NCI-H510A (cell line): ENCODE data around the gene IFT81.
"Not testable (repeated sequence)": the region's sequence is repeated elsewhere in the genome, so short reads cannot be mapped to it uniquely, and the experiment has no call there.

Source experiments
- DNase-seq: peaks from one replicate; lab custom pipeline; 2025; lab: John Stamatoyannopoulos, UW

IFT81 gene

GRCh38 chr12:110124269-110124995 is at the start of gene IFT81:
TSS of gene IFT81 (plus strand) at chr12:110124357. CDS start at chr12:110127381, 3,024 bp downstream.
- peak; percentile 84 for DNase-seq

- no peak for DNase-seq
These were observed 48.3 kb upstream of the IFT81 start for GRCh38 chr12:110075880-110076279.

- no peak for DNase-seq
These were observed 46.4 kb upstream of the IFT81 start for GRCh38 chr12:110077800-110078199.

GRCh38 chr12:110079477-110080400 is 44.4 kb upstream of the IFT81 start:
- DNase-seq: no peak

GRCh38 chr12:110080410-110080809 is 43.7 kb upstream of the IFT81 start:
- DNase-seq: no peak

- DNase-seq: no peak
These were observed 39.7 kb upstream of the IFT81 start for GRCh38 chr12:110084314-110085015.

- DNase-seq: not testable (repeated sequence)
These were observed 35.9 kb upstream of the IFT81 start for GRCh38 chr12:110088216-110088615.

GRCh38 chr12:110088936-110089335 is 35.2 kb upstream of the IFT81 start:
- no peak for DNase-seq

GRCh38 chr12:110090266-110091135 is 33.7 kb upstream of the IFT81 start:
- DNase-seq: no peak

- DNase-seq: no peak
These were observed 32.9 kb upstream of the IFT81 start for GRCh38 chr12:110091136-110091711.

- no peak for DNase-seq
These were observed 30.4 kb upstream of the IFT81 start for GRCh38 chr12:110093631-110094311.

- no peak for DNase-seq
These were observed 23.7 kb upstream of the IFT81 start for GRCh38 chr12:110100315-110100970.

GRCh38 chr12:110102255-110102654 is 21.9 kb upstream of the IFT81 start:
- peak; percentile 20 for DNase-seq

- no peak for DNase-seq
These were observed 19.7 kb upstream of the IFT81 start for GRCh38 chr12:110104188-110105094.

GRCh38 chr12:110105159-110105558 is 19.0 kb upstream of the IFT81 start:
- no peak for DNase-seq

- DNase-seq: no peak
These were observed 18.2 kb upstream of the IFT81 start for GRCh38 chr12:110105986-110106385.

- no peak for DNase-seq
These were observed 16.5 kb upstream of the IFT81 start for GRCh38 chr12:110107369-110108281.
